ENCODE measurements around the gene LTF.
"Not testable (repeated sequence)": the region's sequence is repeated elsewhere in the genome, so short reads cannot be mapped to it uniquely, and the experiment has no call there.

The LTF gene

DNA sequence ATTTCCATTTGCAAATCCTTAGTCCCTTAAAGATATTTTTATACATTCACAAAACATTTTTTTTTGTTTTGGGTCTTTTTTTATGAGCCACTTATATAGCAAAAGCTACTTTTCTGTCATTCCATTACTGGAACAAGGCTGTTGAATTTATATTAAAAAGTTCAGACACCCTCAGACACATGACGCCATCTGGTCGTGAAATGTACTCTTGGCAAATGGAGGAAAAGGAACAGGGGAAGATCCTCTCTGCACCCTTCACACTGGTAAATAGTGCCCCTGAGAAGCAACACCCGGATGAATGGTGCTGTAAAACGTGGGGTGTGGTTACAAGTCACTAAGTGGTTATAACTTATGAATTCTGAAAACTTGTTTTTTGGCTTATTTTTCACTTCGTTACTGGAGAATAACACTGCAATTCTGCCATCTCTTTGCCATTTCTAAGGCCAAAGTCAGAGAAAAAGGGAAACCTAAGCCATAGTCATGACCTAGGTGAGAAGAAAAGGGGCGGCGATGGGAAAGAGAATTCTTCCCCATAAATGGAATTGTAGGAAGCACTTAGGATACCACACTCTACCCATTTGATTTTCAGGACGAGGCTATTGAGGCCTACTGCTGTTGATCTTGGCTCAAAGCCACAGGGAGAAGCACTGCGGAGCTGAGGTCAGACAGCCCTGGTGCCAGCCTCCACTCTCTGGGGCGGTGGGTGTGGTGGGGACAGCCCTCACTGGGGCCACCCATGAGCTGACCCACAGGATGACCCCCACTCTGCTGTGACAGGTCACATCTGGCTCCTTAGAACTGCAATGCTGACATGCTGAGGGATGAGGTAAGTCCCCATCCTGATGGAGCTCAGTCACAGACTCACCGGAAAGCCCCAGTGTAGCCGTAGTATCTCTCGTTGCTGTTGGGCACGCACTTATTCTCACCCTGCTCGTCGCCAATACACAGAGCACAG is 21.9 kb downstream of the LTF start:
- DNase-seq (ENCODE audit: low read depth in 2 of 2) = no peak

DNA sequence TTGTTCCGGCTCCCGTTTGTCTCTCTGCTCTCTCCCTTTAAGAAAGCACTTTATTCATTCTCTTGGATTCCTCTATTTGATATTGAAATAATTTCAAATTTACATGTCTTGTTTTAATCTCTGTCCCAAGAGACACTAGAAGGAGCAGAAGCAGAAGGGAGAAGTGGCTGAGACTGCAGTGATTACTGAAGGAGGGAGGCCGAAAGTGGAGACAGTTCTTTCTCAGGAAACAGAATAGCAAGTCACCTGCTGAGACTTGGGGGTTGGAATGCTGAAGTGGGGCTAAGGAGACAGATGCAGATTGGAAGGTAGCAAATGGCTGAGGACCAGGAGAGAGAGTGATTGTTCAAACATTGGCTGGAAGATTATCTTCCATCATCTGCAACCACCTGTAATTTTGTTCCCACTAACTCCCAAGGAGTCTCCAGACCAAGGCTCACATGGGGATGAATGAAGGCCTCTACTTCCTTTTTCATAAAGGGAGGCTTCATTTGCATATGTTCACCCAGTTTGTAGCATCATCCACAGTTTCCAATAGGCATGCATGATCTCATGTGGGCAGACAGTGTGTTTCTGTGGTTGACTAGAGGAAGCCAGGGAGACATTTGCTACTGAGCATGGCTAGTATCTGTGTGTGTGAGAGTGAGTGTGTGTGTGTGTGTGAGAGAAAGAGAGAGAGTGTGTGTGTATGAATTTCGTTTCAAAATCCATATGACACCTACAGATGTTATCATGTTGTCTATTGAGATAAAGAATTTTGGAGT is 24.0 kb downstream of the LTF start:
- no peak for DNase-seq (ENCODE audit: low read depth in 2 of 2)

DNA sequence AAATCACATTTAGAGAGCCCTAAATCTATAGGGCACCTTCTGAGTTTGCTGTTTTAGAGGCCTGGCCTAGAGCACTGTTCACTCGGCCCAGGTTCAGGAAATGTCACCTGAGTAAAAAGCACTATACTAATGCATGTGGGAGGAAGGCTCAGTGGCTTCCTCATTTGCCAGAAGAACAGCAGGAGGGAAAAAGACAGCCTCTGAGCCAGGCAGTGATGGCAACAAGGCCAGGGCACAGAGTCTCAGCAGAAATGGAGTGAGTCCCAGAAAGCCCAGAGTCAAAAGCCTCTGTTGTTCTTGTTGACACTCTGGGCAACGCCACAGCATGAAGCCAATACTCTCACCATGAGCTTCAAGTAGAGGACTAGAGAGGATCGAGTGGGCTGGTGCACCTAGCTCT is 25.9 kb downstream of the LTF start:
- no peak for DNase-seq (ENCODE audit: low read depth in 2 of 2)

DNA sequence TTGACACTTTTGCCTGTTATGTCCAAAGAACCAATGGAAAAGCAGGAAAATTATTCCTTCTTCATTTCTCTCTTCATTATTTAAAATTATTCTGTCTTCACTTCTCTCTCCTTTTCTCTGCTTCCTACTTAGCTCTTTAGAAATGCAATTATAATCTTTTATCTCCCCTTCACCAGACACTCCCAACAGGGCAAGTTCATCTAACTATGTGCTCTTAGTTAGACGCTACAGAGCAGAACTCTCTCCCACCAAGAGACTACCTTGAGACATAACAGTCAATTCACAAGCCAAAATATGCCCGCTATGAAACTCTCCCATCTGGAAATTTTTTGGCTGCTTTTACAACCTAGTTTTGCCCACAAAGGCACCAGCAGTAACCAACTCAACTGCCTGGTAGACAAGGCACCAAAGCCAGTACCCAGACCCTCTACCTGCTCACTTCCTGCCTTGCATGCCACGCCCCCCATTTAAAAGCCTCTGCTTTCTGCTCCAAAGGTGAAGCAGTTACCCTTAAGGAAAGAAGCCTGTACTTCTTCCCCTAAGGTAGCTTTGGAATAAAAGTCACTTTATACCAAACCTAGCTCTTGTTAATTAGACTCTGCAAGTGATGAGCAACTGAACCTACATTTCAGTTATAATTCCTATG is 29.5 kb downstream of the LTF start:
- no peak for DNase-seq (ENCODE audit: low read depth in 2 of 2)

DNA sequence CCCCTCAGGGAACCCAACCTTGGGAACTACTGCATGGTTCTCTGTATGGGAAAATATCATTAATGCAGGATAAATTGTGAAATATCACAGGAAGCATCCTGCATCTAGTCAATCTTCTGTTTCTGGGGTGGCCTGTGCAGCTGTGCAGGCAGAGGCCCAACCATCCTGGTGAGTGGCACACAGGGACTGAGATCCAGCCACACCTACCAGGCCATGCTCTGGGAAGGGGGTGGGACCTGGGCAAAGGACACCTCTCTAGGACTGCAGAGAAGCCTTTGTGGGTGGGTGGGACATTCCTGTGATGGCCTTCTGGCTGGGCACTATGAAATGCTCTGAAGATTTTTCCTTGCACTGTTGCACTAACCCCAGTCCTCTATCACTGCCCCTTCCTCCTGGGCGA is 30.9 kb downstream of the LTF start:
- DNase-seq (ENCODE audit: low read depth in 2 of 2) = no peak

DNA sequence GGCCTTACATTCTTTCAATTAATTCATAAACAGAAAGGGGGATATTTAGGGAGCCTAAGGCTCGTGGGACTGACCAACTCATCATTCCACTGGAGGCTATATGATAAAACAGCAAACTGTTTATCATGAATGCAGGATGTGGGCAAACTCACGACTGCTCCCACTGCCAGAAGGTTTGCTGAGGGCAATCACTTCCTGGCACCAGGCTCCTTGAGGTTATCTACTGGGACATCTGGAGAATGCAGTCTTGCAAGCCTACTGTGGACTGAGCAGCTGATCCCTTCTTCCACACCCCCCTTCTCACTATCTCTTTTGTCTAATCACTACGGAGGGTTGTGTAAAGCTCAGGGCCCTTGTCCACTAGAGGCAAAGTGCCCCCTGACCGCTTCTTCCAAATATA is 31.6 kb downstream of the LTF start:
- DNase-seq (ENCODE audit: low read depth in 2 of 2) = not testable (repeated sequence)

DNA sequence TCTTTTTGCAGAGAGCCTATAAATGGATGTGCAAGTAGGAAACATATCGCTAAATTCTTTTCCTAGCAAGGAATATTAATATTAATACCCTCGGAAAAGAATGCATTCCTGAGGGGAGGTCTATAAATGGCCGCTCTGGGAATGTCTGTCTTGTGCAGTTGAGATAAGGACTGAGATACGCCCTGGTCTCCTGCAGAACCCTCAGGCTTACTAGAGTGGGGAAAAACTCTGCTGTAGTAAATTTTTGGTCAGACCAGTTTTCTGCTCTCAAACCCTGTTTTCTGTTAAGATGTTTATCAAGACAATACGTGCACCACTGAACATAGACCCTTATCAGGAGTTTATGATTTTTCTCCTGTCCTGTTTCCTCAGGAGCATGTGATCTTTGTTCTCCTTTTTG is 32.8 kb downstream of the LTF start:
- not testable (repeated sequence) for DNase-seq (ENCODE audit: low read depth in 2 of 2)

DNA sequence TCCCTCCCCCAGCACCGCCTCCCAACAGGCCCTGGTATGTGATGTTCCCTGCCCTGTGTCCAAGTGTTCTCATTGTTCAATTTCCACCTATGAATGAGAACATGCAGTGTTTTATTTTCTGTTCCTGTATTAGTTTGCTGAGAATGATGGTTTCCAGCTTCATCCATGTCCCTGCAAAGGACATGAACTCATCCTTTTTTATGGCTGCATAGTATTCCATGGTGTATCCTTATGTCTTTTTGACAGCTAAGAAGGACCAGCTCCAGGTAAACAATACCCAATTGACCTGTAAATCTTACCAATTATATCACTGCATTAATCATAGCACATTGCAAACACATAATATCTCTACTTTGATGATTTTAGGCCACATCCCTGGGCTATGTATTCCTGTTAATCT is 33.8 kb downstream of the LTF start:
- DNase-seq (ENCODE audit: low read depth in 2 of 2) = not testable (repeated sequence)

DNA sequence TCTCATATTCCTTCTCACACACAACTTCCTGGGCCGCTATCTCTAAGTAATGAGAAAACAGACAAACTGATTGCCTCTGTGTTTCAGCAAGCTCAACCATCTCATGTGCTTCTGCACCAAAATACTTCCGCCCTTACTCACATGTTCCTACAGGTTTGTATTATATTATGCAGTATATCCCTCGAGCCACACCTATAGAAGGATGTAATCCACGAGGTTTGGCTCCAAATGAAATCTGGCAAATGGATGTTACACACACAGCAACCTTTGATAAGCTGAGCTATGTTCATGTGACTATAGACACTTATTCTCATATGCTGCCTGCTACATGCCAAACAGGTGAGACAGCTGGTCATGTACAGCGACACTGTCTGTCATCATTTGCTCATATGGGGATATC is 35.0 kb downstream of the LTF start:
- no peak for DNase-seq (ENCODE audit: low read depth in 2 of 2)

DNA sequence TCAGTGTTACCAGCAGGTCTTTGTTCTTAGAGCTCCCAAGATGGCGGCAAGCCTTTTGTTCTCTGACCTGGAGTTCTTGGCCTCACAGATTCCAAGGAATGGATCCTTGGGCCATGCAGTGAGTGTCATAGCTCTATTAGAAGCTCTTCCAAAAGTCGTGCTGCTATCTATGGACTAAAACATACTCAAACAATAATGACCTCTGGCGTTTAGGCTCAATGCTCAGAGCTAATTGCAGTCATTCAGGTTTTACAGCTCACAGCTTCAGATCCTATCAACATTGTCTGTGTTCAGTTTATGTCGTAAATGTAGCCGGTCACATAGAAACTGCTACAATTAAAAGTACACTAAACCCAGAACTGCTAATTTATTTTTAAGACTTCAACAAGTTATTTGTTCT is 35.5 kb downstream of the LTF start:
- DNase-seq (ENCODE audit: low read depth in 2 of 2) = no peak

DNA sequence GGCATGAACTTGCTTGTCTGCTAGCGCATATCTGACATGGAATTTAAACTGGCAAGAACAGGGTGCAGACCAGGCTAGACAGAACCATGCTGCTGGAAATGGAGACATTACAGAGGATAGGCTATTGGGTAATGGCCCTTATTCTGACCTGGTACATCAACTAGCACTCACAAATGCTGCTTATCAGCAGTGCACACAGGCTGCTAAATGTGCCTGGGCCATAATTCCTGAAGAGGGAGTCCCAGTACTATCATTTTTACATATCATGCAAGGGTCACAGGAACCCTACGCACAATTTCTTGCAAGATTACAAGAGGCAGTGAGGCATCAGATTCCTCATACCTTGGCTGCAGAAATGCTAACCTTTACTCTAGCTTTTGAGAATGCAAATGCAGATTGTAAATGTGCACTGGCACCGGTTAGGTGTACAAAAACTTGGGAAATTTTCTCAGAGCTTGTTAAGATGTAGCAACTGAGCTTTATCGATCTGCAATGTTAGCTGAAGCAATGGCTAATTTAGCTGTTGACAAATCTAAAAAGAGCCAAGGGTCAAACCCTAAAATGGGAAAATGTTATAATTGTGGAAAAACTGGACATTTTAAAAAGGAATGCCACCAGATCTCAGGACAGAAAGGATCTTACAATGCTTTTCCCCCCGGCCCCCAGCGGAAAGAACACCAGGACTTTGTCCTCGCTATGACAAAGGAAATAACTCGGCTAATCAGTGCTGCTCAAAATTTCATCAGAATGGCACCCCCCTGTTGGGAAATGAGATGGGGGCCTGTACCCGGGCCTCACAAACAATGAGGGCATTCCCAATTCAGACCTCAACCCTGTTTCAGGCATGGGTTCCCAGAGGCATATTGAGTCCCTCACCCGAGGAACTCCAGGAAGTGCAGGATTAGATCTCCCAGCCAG is 36.5 kb downstream of the LTF start:
- no peak for DNase-seq (ENCODE audit: low read depth in 2 of 2)

DNA sequence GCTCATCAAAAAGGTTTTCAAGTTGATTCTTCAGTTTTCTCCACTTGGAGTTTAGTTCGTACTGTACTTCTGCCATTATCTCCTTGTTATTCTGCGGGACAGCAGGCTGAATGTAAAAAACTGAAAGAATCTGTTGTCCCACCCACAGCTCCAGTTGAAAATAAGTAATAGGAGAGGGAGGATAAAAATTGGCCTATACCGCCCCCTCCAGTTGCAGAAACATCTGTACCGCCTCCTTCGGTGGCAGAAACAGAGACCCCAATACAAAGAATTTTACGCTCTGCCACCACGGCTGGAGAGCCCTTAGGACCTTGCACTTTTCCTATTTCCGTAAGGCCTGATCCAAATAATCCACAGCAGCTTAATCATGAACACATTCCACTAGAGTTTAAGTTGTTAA is 37.3 kb downstream of the LTF start:
- not testable (repeated sequence) for DNase-seq (ENCODE audit: low read depth in 2 of 2)

DNA sequence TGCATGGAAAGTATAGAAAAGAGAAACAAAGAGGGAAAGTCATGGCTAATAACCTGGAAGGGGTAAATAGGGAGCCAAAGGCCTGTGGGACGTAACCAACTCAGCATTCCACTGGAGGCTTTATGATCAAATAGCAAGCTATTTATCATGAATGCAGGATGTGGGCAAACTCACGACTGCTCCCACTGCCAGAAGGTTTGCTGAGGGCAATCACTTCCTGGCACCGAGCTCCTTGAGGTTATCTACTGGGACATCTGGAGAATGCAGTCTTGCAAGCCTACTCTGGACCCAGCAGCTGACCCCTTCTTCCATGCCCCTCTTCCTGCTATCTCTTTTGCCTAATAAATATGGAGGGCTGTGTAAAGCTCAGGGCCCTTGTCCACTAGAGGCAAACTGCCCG is 38.2 kb downstream of the LTF start:
- not testable (repeated sequence) for DNase-seq (ENCODE audit: low read depth in 2 of 2)

DNA sequence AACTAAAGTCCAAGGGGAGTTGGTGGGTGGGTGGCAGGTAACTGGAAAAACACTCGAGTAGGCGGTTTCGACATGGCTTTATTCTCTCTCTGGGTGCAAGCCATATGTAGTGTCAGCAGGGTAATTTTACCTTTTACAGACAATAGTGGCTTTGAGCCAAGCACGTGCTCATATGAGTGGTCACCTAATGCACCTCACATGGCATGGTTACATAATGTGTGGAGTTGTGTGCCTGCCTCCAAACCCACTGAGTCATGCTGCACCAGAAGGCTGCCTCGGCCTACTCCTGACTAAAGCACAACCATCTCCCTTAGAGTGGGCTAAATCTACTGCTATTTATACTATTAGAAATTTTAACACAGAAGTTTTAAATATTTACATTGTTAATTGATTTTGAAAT is 41.1 kb downstream of the LTF start:
- no peak for DNase-seq (ENCODE audit: low read depth in 2 of 2)

DNA sequence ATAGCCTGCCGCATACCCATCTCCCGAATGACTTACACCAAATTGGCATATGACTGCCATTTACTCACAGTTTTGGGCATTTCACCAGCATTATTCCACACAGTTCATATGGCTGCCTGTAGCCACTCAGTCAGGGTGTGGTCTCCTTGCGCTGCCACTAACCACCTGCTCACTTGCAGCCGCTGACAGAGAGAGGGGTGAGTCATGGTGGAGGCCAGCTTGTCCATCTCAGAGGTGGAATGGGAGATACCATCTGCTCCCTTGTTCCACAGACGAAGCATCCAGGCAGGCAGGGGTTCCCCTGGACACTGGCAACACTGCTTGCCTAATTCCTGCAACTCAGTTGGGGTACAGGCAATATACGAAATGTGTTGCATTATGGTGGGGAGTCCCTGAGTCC is 42.1 kb downstream of the LTF start:
- DNase-seq (ENCODE audit: low read depth in 2 of 2) = no peak

DNA sequence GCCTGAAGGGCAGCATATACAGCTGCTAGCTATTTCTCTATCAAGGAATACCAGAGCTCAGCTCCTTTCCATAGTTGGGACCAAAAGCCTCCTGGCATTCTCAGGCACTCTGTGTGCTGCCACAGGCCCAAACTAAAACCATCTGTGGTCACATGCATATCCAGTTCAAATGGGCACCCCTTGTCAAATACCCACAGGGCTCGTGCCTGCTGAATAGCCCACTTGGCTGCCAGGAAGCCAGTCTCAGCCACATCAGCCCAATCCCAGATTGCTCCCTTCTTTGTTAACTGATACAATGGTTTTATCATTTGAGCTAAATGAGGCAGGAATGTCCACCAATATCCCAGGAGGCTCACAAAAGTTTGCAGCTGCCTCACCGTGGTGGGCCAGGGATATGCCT is 43.8 kb downstream of the LTF start:
- DNase-seq (ENCODE audit: low read depth in 2 of 2) = no peak

DNA sequence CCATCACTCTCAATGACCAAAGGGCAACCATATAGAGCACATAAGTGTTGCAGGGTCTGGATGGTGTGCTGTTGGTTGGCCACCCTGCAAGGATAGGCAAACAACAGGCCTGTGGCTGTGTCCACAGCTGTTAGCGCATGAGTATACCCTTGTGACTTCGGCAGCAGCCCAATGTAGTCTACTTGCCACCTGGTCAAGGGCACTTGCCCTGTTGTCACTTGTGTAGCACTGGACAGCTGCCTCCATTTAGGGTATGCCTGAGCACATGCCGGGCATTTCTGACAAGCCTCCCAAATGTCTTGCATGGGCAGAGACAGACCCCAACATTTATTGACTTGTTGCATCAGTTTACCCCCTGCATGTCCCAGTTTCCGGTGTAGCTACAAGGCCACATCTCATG is 44.9 kb downstream of the LTF start:
- no peak for DNase-seq (ENCODE audit: low read depth in 2 of 2)

DNA sequence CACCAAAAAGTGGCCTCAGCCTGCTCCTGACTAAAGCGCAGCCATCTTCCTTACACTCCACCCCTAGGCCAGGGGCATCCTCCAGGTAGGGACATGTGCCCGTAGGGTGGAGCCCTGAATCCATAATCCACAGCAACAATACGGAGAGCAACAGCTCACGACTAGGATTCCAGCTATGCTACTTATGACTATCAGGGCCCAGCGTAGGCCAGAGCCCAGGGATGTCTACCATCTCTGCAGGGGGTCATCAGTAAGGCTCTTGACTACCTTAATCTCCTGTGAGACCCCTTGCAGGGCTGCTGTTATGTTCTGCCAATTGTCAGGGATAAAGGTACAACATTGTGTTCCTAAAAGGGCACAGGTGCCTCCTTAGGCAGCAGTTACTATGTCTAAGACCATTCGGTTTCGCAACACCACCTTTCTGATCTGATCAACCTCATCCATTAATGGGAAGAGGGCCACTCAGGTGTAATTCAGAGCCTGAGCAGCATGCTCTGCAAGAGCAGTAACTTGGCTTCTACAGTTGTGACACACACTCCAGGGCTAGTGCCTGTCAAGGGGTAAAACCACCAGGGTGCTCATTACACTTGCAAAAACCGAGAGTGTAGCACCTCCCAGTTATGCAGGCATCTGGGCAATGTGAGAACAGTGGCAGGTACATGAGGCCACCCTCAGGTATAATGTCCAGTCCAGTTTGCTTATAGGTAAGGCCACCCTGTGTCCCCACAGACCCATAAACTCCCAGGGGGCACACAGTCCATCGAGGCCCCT is 46.7 kb downstream of the LTF start:
- DNase-seq (ENCODE audit: low read depth in 2 of 2) = no peak

DNA sequence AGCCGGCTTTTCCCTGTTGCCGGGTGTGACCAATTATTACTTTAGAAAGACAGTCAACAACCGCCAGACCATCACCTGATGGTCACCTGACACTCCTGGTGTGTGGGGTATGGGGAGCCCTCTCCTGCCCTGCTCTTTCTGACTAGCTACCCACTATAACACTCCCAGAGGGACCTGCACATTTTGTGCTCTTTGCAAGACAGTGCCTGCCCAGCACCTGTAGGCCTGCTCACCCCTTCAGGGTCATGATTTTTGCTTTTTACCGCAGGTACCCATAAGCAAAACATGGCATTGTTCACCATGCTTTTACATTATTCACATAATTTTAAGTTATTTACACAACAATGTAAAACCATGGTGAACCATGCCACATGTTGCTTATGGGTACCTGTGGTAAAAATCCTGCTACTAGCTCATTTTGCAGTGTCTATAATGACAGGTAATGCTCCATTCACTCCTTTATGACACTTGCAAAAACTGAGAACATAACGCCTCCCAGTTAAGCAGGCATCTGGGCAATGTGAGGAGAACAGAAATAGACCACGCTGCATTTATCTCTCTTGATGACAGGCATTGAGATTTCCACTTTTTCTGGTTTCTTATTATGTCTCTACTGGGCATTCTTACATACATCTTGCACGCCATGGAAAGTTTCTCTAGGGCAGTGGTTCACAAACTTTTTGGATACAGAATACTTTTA is 47.7 kb downstream of the LTF start:
- no peak for DNase-seq (ENCODE audit: low read depth in 2 of 2)
